Keratinocyte (primary cell): Measurements from ENCODE around the gene QPCT.

Experiments used
- EZH2 ChIP-seq: IDR thresholded peaks from one replicate; pipeline ENCODE4 v1.6.1; 2012; ENCODE audit warnings: inconsistent platforms, mild to moderate bottlenecking, low read length, moderate library complexity
- TF ChIP-seq, protein P1 (sequence below), 3 experiments: IDR thresholded peaks in 1 of 3; conservative IDR thresholded peaks in 1 of 3; optimal IDR thresholded peaks in 1 of 3; 2 replicates in 2 of 3; 3 replicates in 1 of 3; pipeline versions ENCODE3 to v1.5.1; 2011; ENCODE audit warnings: low read length in 3 of 3, mild to moderate bottlenecking in 3 of 3, moderate library complexity in 2 of 3, control low read depth in 1 of 3, inconsistent platforms in 1 of 3; ENCODE audit not compliant: insufficient read depth in 2 of 3; ENCODE audit errors: extremely low read depth in 1 of 3

DNA sequence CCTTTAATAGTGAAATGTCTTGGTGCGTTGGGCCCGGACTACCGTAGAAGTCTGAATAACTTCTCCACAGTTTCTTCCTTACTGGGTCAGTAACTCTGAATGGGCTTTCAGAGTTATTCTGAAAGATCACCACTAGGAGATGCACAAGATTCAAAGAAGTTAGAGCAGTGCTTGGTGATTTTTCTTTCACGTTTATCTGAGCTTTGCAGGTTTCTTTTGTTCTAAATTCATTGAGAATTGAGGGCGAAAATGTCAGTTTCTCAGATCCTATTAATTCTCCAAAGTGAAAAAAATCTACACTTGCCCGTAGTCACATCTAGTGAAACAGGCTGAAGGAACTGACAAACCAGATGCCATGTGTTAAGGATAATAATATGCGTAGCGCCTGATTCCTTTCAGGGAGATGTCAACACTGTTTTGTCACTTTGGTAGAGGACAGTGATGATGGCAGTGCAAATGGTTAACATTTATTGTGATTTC, 70.1 kb downstream of the QPCT start:
- TF ChIP-seq, protein P1, sequence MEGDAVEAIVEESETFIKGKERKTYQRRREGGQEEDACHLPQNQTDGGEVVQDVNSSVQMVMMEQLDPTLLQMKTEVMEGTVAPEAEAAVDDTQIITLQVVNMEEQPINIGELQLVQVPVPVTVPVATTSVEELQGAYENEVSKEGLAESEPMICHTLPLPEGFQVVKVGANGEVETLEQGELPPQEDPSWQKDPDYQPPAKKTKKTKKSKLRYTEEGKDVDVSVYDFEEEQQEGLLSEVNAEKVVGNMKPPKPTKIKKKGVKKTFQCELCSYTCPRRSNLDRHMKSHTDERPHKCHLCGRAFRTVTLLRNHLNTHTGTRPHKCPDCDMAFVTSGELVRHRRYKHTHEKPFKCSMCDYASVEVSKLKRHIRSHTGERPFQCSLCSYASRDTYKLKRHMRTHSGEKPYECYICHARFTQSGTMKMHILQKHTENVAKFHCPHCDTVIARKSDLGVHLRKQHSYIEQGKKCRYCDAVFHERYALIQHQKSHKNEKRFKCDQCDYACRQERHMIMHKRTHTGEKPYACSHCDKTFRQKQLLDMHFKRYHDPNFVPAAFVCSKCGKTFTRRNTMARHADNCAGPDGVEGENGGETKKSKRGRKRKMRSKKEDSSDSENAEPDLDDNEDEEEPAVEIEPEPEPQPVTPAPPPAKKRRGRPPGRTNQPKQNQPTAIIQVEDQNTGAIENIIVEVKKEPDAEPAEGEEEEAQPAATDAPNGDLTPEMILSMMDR (optimal IDR thresholded peaks at IDR 0.05 in 1 of 3, IDR thresholded peaks at IDR 0.05 in 1 of 3, conservative IDR thresholded peaks at IDR 0.05 in 1 of 3; ENCODE audit: extremely low read depth in 1 of 3, insufficient read depth in 2 of 3, low read length in 3 of 3), result peak; percentile 15 to 88 (median 77)
- no peak for TF ChIP-seq EZH2
